Heart left ventricle (tissue), 16 donors: Measurements from ENCODE around the gene KANK2. TPM values are rescaled to one million over a fixed set of nuclear protein-coding genes. Genes with fewer than 3 reads are reported as not detected.

Experiments used
- ATAC-seq, 4 donors: fragments of 200-7000 bp; cut with Tn5 transposase; one replicate each; pipeline ENCODE4 v1.9.1; 2020 to 2022; ENCODE audit warnings: moderate library complexity in 4 of 4, mild to moderate bottlenecking in 3 of 4, moderate number of reproducible peaks in 1 of 4
- DNase-seq, 5 donors: peaks; one replicate each; pipeline ENCODE4 v3.0.0-alpha.2; 2020
- H3K27ac ChIP-seq, 12 donors: fragments of 200-600 bp; sonication (generic) in 4 of 12; one replicate each; pipeline versions ENCODE4 v1.5.0 to v1.8.0; 2016 to 2022; ENCODE audit warnings: mild to moderate bottlenecking in 2 of 12
- H3K27me3 ChIP-seq, 9 donors: fragments of 200-600 bp; sonication (generic) in 2 of 9; one replicate each; pipeline versions ENCODE4 v1.5.1 to v1.8.0; 2016 to 2022; ENCODE audit warnings: mild to moderate bottlenecking in 3 of 9
- H3K36me3 ChIP-seq, 9 donors: fragments of 200-600 bp; sonication (generic) in 2 of 9; one replicate each; pipeline versions ENCODE4 v1.5.0 to v1.8.0; 2018 to 2022; ENCODE audit warnings: mild to moderate bottlenecking in 2 of 9
- H3K4me1 ChIP-seq, 12 donors: fragments of 200-600 bp; sonication (generic) in 4 of 12; one replicate each; pipeline versions ENCODE4 v1.5.0 to v1.8.0; 2016 to 2022; ENCODE audit warnings: mild to moderate bottlenecking in 3 of 12
- H3K4me3 ChIP-seq, 12 donors: fragments of 200-600 bp; sonication (generic) in 4 of 12; one replicate each; pipeline versions ENCODE4 v1.5.0 to v1.8.0; 2017 to 2022; ENCODE audit warnings: mild to moderate bottlenecking in 9 of 12, moderate library complexity in 4 of 12
- H3K9me3 ChIP-seq, 12 donors: fragments of 200-600 bp; sonication (generic) in 4 of 12; one replicate each; pipeline versions ENCODE4 v1.5.0 to v1.8.0; 2016 to 2022; ENCODE audit warnings: mild to moderate bottlenecking in 1 of 12
- CTCF ChIP-seq, 12 donors: fragments of 200-600 bp; sonication (generic) in 4 of 12; IDR thresholded peaks; one replicate each; pipeline versions ENCODE4 v1.5.0 to v1.8.0; 2018 to 2022; ENCODE audit warnings: antibody characterized with exemption in 12 of 12, mild to moderate bottlenecking in 5 of 12
- POLR2A ChIP-seq, 2 donors: fragments of 450-650 bp; IDR thresholded peaks; one replicate each; pipeline ENCODE4 v1.6.1; 2017; ENCODE audit warnings: antibody characterized with exemption in 2 of 2, mild to moderate bottlenecking in 2 of 2, moderate library complexity in 2 of 2
- WGBS, 4 donors: extraction: QIAGEN DNeasy Blood & Tissue Kit in 2 of 4; methylation state at CpG; one replicate each; pipeline versions ENCODE4 v1.1.5 to v1.1.7; 2013 to 2018; 5-methylcytosine and 5-hydroxymethylcytosine counted together
- intact Hi-C, 10 donors: fragments of 100-400 bp; cut with DNase I; formaldehyde crosslinking; loops; one replicate each; pipeline versions ENCODE4 v1.11.1 to v1.14.2; 2022
- long read RNA-seq, 3 donors: library from polyadenylated mRNA; unstranded; transcript quantifications; one replicate each; pipeline ENCODE4 v2.0.0, GENCODE V29; 2020 to 2021
- polyA plus RNA-seq, 2 donors: library from polyadenylated mRNA; stranded (reverse); fragments of 200-250 nt; gene quantifications; one replicate each; pipeline ENCODE4 v1.2.3, GENCODE V29; 2013
- total RNA-seq, 9 donors: library from RNA; depleted of rRNA in 2 of 9; stranded (reverse); fragments of >200 nt in 2 of 9; fragmentation: NEBNext Ultra II Directional in 3 of 9; extraction: Animal tissue kit (Norgen Biotek cat#: 25700) in 3 of 9; gene quantifications; one replicate each; pipeline versions ENCODE4 v1.1.0 to v1.2.4, GENCODE V29; 2016 to 2023
- donor health status: ischemic (EF 13 %, LVEDD 7.1; RV severe dilation, severe dysfunction).
- donor health status: healthy with polysubstance abuse.
- donor health status: DM: no; HTN: yes; CAD: no.
- donor health status: DM: no; HTN: no; CAD: no.
- donor health status: ischemic (EF 25% LVEDD 6.9; RV normal size, moderate dysfunction).
- donor health status: ischemic (EF 25% LVEDD 5.7; RV mildly dilated, moderate dysfunction).
- donor health status: healthy.
- donor health status: DM: yes; HTN: yes; CAD: no.
- donor health status: ischemic (EF 35%, LVEDD 5.7; RV mildly dilated, moderate dysfunction).
- donor health status: nonischemic (EF 11% LVEDD 7.7; RV severe dilation, severe dysfunction).
- donor health status: DM: yes; HTN: yes; CAD: no.
- donor health status: PGD.
- donor health status: ischemic (EF 29% LVEDD 5.4; RV normal size, mild dysfunction).
- donor health status: nonischemic (EF 23%, LVEDD 6.1; RV moderate dilation, normal function).

Gene KANK2
- total RNA-seq, result 1,000 to 10,000 TPM in 1 of 9 donors, 100 to 1,000 TPM in 8; 232 to 1,831 (median 296) TPM
- polyA plus RNA-seq, result 100 to 1,000 TPM; 275 to 281 TPM
- long read RNA-seq, donor 1, full-length matches to known transcripts, result 12 of 235 reads
- long read RNA-seq, donor 1, partial matches to known transcripts, result 110 of 235 reads
- long read RNA-seq, donor 1, other reads (novel, unspliced or antisense), result 113 of 235 reads
- long read RNA-seq, donor 2, full-length matches to known transcripts, result 67 of 657 reads
- long read RNA-seq, donor 2, partial matches to known transcripts, result 260 of 657 reads
- long read RNA-seq, donor 2, other reads (novel, unspliced or antisense), result 330 of 657 reads
- long read RNA-seq, donor 3, full-length matches to known transcripts, result 15 of 247 reads
- long read RNA-seq, donor 3, partial matches to known transcripts, result 112 of 247 reads
- long read RNA-seq, donor 3, other reads (novel, unspliced or antisense), result 120 of 247 reads

DNA sequence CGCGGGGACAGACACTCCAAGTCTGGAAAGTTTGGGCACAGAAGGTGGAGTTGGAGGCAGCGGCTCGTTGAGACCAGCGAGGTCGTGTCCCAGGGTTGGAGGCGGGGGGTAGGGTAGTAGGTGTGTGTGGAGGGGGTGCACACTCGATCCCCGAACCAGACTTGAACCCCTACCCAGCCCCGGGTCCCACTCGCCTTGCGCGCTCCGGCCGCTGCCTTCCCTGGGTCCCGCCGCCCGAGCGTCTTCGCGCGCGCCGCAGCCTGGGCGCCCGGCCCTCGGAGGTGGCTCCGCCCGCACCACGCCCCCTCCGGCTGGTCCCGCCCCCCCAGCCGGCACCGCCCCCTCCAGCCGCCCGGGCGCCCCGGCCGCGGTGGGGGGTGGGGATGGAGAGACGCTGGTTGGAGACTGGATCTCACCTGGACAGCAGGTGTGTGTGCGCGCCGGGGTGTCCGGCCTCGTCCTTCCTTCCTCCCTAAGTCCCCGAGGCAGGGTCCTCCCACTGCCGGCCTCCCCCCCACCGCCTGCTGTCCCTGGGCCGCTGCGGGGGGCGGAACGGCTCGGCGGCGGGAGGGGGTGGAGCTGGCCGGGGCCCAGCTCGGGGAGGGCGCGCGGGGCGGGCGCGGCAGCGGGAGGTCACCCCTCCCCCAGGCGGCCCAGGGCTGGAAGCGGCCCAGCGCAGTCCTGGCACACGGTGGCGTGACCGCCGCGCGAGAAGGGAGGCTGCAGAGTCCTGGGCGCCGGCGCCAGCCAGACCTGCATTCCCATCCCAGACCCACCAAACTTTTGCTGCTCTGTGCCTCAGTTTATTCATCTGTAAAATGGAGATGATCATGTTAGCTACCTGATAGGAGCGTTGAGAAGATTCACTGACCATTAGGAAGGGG lies at the start of gene KANK2:
TSS of gene KANK2 (minus strand) at position 255 of the 884 bp plus-strand sequence. CDS start 3,034 bp downstream, outside the sequence.
- DNase-seq (peak; percentile 88 to 95 (median 91)), ATAC-seq (peak; percentile 63 to 90 (median 82))
- Histone ChIP-seq H3K36me3 (peaks cover 0 to 58% (median 49%) of the 10 kb centered on the region in 9 donors), H3K27me3 (peaks cover 0 to 6% (median 0%) of the 10 kb centered on the region in 9 donors), H3K4me3 (peak within 1 kb of the TSS; percentile 27 to 96 (median 77)), H3K27ac (peak within 1 kb of the TSS; percentile 81 to 100 (median 94)), H3K9me3 (no peaks in the 10 kb centered on the region), H3K4me1 (peaks cover 8 to 63% (median 53%) of the 10 kb centered on the region in 12 donors)
- 1 to 6% (median 1%) methylated on average over 19 to 78 of the region's 78 CpGs for WGBS, 4 donors
- TF ChIP-seq POLR2A (IDR thresholded peaks at IDR 0.05), result peak; percentile 78 to 97
- peak in 4 of 12 donors; percentile 8 to 31 (median 22) for TF ChIP-seq CTCF (IDR thresholded peaks at IDR 0.05)
- intact Hi-C loops, result loop anchor here in 4 of 10 donors (2.0 to 5.0 kb wide), 2 partner anchors 40 to 55 kb away; partner anchors contain the start of gene SPC24 (in 3 of the 4)

GRCh38 chr19:11246941-11247340 lies 49.6 kb upstream of the KANK2 start:
- no peaks in the 10 kb centered on the region for H3K9me3 ChIP-seq
- no peak for TF ChIP-seq CTCF (IDR thresholded peaks at IDR 0.05)
- TF ChIP-seq POLR2A (IDR thresholded peaks at IDR 0.05), result no peak
- no peak overlapping the region for H3K4me3 ChIP-seq
- intact Hi-C loops, result no loop called here
- peaks cover 0 to 89% (median 58%) of the 10 kb centered on the region in 9 donors for H3K36me3 ChIP-seq
- H3K27ac ChIP-seq, result peak overlapping the region in 11 of 12 donors; percentile 65 to 95 (median 84)
- ATAC-seq (no peak), DNase-seq (no peak)
- H3K27me3 ChIP-seq, result no peaks in the 10 kb centered on the region
- H3K4me1 ChIP-seq, result peaks cover 4 to 56% (median 29%) of the 10 kb centered on the region in 12 donors
- 76 to 86% (median 82%) methylated on average over 11 of the region's 11 CpGs for WGBS, 4 donors

DNA sequence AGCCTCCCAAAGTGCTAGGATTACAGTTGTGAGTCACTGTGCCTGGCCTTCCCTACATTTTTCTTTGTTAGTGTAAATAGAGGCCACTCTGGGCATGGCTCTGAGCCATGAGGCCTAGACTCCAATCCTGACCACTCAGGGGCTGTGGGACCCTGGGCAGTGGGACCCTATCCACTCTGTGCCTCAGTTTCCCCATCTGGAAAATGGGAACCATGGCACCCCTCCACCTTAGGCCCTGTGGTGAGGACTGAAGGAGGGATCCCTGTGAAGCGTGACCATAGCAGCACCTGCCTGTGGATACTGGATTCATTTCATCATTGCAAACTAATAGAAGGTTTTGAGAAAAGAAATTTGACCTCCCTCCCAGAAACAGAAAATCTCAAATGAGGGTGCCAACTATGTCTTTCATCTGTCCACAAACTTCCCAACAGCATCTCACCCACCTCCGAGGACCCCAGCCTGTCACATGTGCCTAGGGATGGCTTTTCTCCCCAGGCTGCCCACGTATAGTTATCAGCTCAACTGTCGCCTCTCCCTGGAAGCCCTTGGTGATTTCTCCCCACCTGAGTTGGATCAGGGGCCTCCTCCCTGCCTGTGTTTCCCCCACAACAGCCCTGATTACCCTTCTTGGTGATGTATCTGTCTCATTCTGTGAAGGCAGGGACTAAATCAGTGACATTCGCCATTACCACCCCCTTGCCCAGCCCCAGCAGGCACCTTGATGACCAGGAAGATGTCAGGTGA lies 47.7 kb upstream of the KANK2 start:
- Histone ChIP-seq H3K27me3 (no peaks in the 10 kb centered on the region), H3K4me3 (no peak overlapping the region), H3K9me3 (no peaks in the 10 kb centered on the region), H3K36me3 (peaks cover 0 to 89% (median 45%) of the 10 kb centered on the region in 9 donors), H3K27ac (peak overlapping the region in 9 of 12 donors; percentile 9 to 95 (median 84)), H3K4me1 (peaks cover 4 to 47% (median 28%) of the 10 kb centered on the region in 12 donors)
- TF ChIP-seq CTCF (IDR thresholded peaks at IDR 0.05) (no peak), POLR2A (IDR thresholded peaks at IDR 0.05) (no peak)
- 93 to 95% (median 95%) methylated on average over 5 of the region's 5 CpGs for WGBS, 4 donors
- intact Hi-C loops, result loop anchor here in 3 of 10 donors (5.0 kb wide), 1 partner anchor 42 kb away; no protein-coding TSS in a partner anchor
- DNase-seq (peak in 1 of 5 donors; percentile 33), ATAC-seq (no peak)
